WTC11 (cell line): ENCODE data around the gene MYH10. TPM values are rescaled to one million over a fixed set of nuclear protein-coding genes. Genes with fewer than 3 reads are reported as not detected.

Experiments
- ATAC-seq: fragments of 200-7000 bp; cut with Tn5 transposase; 2 replicates; pipeline ENCODE4 v1.10.0; 2021; ENCODE audit warnings: mild to moderate bottlenecking, moderate library complexity
- CTCF ChIA-PET: fragments of 300-600 bp; sonication (Branson Sonifier 250); formaldehyde crosslinking; loops from one replicate; lab custom pipeline; 2021; ENCODE audit warnings: antibody characterized with exemption; lab: Charles Lee
- POLR2A ChIA-PET: fragments of 350-600 bp; sonication (Branson Sonifier 250); formaldehyde crosslinking; loops from one replicate; lab custom pipeline; 2021; ENCODE audit warnings: antibody characterized with exemption; lab: Charles Lee
- DNase-seq: peaks from one replicate; pipeline ENCODE4 v3.0.0; 2021; ENCODE audit warnings: low spot score
- H3K27ac Mint-ChIP-seq: 2 replicates; pipeline ENCODE4 v1.8.0; 2021; ENCODE audit warnings: mixed read lengths
- H3K27me3 Mint-ChIP-seq: 2 replicates; pipeline ENCODE4 v1.8.0; 2021; ENCODE audit warnings: low read depth, mild to moderate bottlenecking, moderate library complexity, mixed read lengths
- H3K36me3 Mint-ChIP-seq: 2 replicates; pipeline ENCODE4 v1.8.0; 2021; ENCODE audit warnings: mixed read lengths
- H3K4me1 Mint-ChIP-seq: 2 replicates; pipeline ENCODE4 v1.8.0; 2022; ENCODE audit warnings: mixed read lengths
- H3K4me3 Mint-ChIP-seq: 2 replicates; pipeline ENCODE4 v1.8.0; 2021; ENCODE audit warnings: mild to moderate bottlenecking, moderate library complexity, mixed read lengths
- H3K9me3 Mint-ChIP-seq: 2 replicates; pipeline ENCODE4 v1.8.0; 2021; ENCODE audit warnings: mixed read lengths
- ATF1 ChIP-seq: sonication (generic); formaldehyde crosslinking; IDR thresholded peaks from 2 replicates; pipeline ENCODE4 v1.8.1; 2023; ENCODE audit warnings: mild to moderate bottlenecking, moderate library complexity, missing genetic modification reagents
- CBFB ChIP-seq: sonication (generic); formaldehyde crosslinking; IDR thresholded peaks from 2 replicates; pipeline ENCODE4 v1.8.1; 2022; ENCODE audit warnings: mild to moderate bottlenecking, low read depth, missing genetic modification reagents
- CREM ChIP-seq: sonication (generic); formaldehyde crosslinking; IDR thresholded peaks from 2 replicates; pipeline ENCODE4 v1.8.1; 2022; ENCODE audit warnings: mild to moderate bottlenecking, missing genetic modification reagents, moderate library complexity
- EMX1 ChIP-seq: fragments of 250-450 bp; sonication (Bioruptor Pico); IDR thresholded peaks from 2 replicates; pipeline ENCODE4 v1.8.0; 2021; ENCODE audit warnings: mild to moderate bottlenecking
- ESRRA ChIP-seq: sonication (generic); formaldehyde crosslinking; IDR thresholded peaks from 2 replicates; pipeline ENCODE4 v1.8.1; 2022; ENCODE audit warnings: mild to moderate bottlenecking, missing genetic modification reagents, borderline replicate concordance
- ETV6 ChIP-seq: sonication (generic); formaldehyde crosslinking; IDR thresholded peaks from 2 replicates; pipeline ENCODE4 v1.8.1; 2022; ENCODE audit warnings: mild to moderate bottlenecking, missing genetic modification reagents
- FOXJ3 ChIP-seq: sonication (generic); formaldehyde crosslinking; IDR thresholded peaks from 2 replicates; pipeline ENCODE4 v1.9.0; 2021; ENCODE audit warnings: missing genetic modification reagents, mild to moderate bottlenecking, borderline replicate concordance
- FOXP1 ChIP-seq: sonication (generic); formaldehyde crosslinking; IDR thresholded peaks from 2 replicates; pipeline ENCODE4 v1.8.0; 2022; ENCODE audit warnings: missing genetic modification reagents, mild to moderate bottlenecking, moderate library complexity, borderline replicate concordance
- JAZF1 ChIP-seq: fragments of 250-450 bp; sonication (Bioruptor Pico); IDR thresholded peaks from 2 replicates; pipeline ENCODE4 v1.9.0; 2021; ENCODE audit warnings: moderate library complexity, mild to moderate bottlenecking, inconsistent platforms
- KAT7 ChIP-seq: sonication (generic); formaldehyde crosslinking; IDR thresholded peaks from 2 replicates; pipeline ENCODE4 v1.8.1; 2023; ENCODE audit warnings: missing genetic modification reagents, mild to moderate bottlenecking, borderline replicate concordance
- NR1H2 ChIP-seq: sonication (generic); formaldehyde crosslinking; IDR thresholded peaks from 2 replicates; pipeline ENCODE4 v1.9.0; 2021; ENCODE audit warnings: mild to moderate bottlenecking, moderate library complexity, missing genetic modification reagents
- PREB ChIP-seq: sonication (generic); formaldehyde crosslinking; IDR thresholded peaks from 2 replicates; pipeline ENCODE4 v1.8.1; 2022; ENCODE audit warnings: mild to moderate bottlenecking, missing genetic modification reagents, moderate library complexity, borderline replicate concordance
- SMAD3 ChIP-seq: sonication (generic); formaldehyde crosslinking; IDR thresholded peaks from 2 replicates; pipeline ENCODE4 v1.8.0; 2022; ENCODE audit warnings: missing genetic modification reagents, mild to moderate bottlenecking, borderline replicate concordance
- TP53 ChIP-seq: sonication (generic); formaldehyde crosslinking; IDR thresholded peaks from 2 replicates; pipeline ENCODE4 v1.8.1; 2023; ENCODE audit warnings: mild to moderate bottlenecking, missing genetic modification reagents
- ZBTB21 ChIP-seq: sonication (generic); formaldehyde crosslinking; IDR thresholded peaks from 2 replicates; pipeline ENCODE4 v1.8.1; 2023; ENCODE audit warnings: mild to moderate bottlenecking, missing genetic modification reagents, borderline replicate concordance
- ZNF263 ChIP-seq: sonication (generic); formaldehyde crosslinking; IDR thresholded peaks from 2 replicates; pipeline ENCODE4 v1.8.1; 2022; ENCODE audit warnings: low read depth, mild to moderate bottlenecking, moderate library complexity, missing genetic modification reagents
- total RNA-seq: library from RNA; stranded (reverse); gene quantifications from 3 replicates; pipeline ENCODE4 v1.2.3, GENCODE V29; 2021
- TF ChIP-seq, protein P1 (sequence below): fragments of 250-450 bp; sonication (Bioruptor Pico); IDR thresholded peaks from 2 replicates; pipeline ENCODE4 v1.9.0; 2021; ENCODE audit warnings: moderate library complexity, mild to moderate bottlenecking, inconsistent platforms, borderline replicate concordance
- TF ChIP-seq, protein P2 (sequence below): fragments of 250-450 bp; sonication (Bioruptor Pico); IDR thresholded peaks from 2 replicates; pipeline ENCODE4 v1.9.0; 2021; ENCODE audit warnings: mild to moderate bottlenecking, borderline replicate concordance
- TF ChIP-seq, protein P3 (sequence below): fragments of 250-450 bp; sonication (Bioruptor Pico); conservative IDR thresholded peaks from 2 replicates; pipeline ENCODE4 v1.9.0; 2021; ENCODE audit warnings: mild to moderate bottlenecking

Gene MYH10
- total RNA-seq, 1 experiment from 2014 or later: 231 TPM

GRCh38 chr17:8435245-8436168, 195.0 kb downstream of the MYH10 start, which contains the start of gene NDEL1 (continued):
- TF ChIP-seq KAT7 (CRISPR knock-in tag) (0 out of 2 replicates have a peak, but pooled peaks have one; percentile 37), ZNF263 (no peak), EMX1 (no peak), PREB (CRISPR knock-in tag) (no peak), ATF1 (CRISPR knock-in tag) (no peak), NR1H2 (CRISPR knock-in tag) (no peak), ZBTB21 (CRISPR knock-in tag) (no peak; the same call in 1 of the 2 replicates)
- TF ChIP-seq, protein P1, sequence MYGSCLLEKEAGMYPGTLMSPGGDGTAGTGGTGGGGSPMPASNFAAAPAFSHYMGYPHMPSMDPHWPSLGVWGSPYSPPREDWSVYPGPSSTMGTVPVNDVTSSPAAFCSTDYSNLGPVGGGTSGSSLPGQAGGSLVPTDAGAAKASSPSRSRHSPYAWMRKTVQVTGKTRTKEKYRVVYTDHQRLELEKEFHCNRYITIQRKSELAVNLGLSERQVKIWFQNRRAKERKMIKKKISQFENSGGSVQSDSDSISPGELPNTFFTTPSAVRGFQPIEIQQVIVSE (CRISPR knock-in tag): no peak
- TF ChIP-seq, protein P2, sequence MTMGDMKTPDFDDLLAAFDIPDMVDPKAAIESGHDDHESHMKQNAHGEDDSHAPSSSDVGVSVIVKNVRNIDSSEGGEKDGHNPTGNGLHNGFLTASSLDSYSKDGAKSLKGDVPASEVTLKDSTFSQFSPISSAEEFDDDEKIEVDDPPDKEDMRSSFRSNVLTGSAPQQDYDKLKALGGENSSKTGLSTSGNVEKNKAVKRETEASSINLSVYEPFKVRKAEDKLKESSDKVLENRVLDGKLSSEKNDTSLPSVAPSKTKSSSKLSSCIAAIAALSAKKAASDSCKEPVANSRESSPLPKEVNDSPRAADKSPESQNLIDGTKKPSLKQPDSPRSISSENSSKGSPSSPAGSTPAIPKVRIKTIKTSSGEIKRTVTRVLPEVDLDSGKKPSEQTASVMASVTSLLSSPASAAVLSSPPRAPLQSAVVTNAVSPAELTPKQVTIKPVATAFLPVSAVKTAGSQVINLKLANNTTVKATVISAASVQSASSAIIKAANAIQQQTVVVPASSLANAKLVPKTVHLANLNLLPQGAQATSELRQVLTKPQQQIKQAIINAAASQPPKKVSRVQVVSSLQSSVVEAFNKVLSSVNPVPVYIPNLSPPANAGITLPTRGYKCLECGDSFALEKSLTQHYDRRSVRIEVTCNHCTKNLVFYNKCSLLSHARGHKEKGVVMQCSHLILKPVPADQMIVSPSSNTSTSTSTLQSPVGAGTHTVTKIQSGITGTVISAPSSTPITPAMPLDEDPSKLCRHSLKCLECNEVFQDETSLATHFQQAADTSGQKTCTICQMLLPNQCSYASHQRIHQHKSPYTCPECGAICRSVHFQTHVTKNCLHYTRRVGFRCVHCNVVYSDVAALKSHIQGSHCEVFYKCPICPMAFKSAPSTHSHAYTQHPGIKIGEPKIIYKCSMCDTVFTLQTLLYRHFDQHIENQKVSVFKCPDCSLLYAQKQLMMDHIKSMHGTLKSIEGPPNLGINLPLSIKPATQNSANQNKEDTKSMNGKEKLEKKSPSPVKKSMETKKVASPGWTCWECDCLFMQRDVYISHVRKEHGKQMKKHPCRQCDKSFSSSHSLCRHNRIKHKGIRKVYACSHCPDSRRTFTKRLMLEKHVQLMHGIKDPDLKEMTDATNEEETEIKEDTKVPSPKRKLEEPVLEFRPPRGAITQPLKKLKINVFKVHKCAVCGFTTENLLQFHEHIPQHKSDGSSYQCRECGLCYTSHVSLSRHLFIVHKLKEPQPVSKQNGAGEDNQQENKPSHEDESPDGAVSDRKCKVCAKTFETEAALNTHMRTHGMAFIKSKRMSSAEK (CRISPR knock-in tag): no peak
- TF ChIP-seq, protein P3, sequence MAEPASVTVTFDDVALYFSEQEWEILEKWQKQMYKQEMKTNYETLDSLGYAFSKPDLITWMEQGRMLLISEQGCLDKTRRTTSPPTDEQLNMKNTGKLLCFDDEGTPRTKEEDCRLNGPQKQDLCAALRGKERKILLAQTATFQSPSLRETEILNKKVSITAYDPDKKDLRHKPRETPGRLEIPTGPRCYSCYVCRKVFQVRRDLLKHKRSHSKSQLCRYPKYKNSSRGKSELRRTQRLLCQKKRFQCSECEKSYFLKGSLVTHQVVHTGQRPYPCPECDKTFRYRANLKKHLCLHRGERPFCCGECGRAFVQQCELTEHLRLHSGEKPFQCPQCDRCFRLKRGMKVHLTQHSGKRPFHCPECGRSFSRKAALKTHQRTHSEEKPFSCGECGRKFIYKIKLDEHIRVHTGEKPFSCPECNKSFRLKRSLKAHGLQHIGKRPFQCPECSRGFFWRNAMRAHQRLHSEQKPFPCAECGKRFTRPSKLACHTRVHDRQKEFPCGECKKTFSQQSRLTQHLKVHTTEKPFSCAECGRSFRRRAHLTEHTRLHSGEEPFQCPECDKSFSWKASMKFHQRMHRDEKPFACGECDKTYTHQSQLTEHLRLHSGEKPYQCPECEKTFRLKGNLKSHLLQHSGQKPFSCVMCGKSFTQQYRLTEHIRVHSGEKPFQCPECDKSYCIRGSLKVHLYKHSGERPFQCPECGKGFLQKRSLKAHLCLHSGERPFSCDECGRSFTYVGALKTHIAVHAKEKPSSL (CRISPR knock-in tag): no peak

DNA sequence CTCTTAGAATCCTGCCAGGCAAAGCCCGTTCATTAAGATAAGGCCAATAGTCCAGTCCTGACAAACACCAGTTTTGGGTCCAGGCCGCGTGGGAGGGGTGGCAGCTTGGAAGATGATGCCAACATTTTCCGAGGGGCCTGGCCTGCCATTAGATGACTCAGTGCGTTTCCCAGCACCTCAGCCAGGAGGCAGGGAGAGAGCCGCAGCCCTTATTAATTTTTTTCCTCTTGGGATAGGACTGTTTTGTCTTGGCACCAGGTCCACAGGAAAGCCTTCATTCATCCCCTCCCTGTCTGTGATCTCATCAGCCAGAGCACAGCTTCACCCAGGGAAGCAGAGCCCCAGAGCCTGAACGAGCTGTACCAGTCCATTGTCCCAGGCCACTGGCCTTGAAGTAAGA, 199.6 kb downstream of the MYH10 start:
- peaks cover 4% of the 10 kb centered on the region; the same call in 1 of the 2 replicates for H3K4me1 Mint-ChIP-seq
- H3K36me3 Mint-ChIP-seq: no peaks in the 10 kb centered on the region
- ATAC-seq (no peak), DNase-seq (no peak)
- TF ChIP-seq JAZF1 (CRISPR knock-in tag) (no peak), CBFB (no peak), ETV6 (CRISPR knock-in tag) (no peak), CREM (CRISPR knock-in tag) (no peak), SMAD3 (CRISPR knock-in tag) (no peak), ESRRA (CRISPR knock-in tag) (no peak), TP53 (CRISPR knock-in tag) (no peak), FOXJ3 (CRISPR knock-in tag) (no peak), FOXP1 (no peak)
- no peak overlapping the region for H3K4me3 Mint-ChIP-seq
- H3K27me3 Mint-ChIP-seq: no peaks in the 10 kb centered on the region; the same call in 1 of the 2 replicates
- H3K27ac Mint-ChIP-seq: no peak overlapping the region
- H3K9me3 Mint-ChIP-seq: no peaks in the 10 kb centered on the region
- POLR2A ChIA-PET: no interaction called here
- CTCF ChIA-PET: interaction anchor here (0.6 to 1.6 kb wide), 3 partner anchors 21 to 142 kb away, joined by 3 to 8 read pairs (median 3); partner anchors contain the start of gene RANGRF
